Neural cell (in vitro differentiated cells): ENCODE measurements around the gene UBTF. TPM values are rescaled to one million over a fixed set of nuclear protein-coding genes. Genes with fewer than 3 reads are reported as not detected.

Source experiments
- H2AFZ ChIP-seq: fragments of 200-600, 300-800 bp; sonication (generic), shearing (Covaris generic); 2 replicates; pipeline ENCODE4 v1.6.0; 2014; ENCODE audit warnings: low read depth, mild to moderate bottlenecking, antibody characterized with exemption, low read length, moderate library complexity
- H3F3A ChIP-seq: fragments of 200-600 bp; shearing (Covaris generic); 2 replicates; pipeline ENCODE4 v1.6.1; 2016; ENCODE audit warnings: mild to moderate bottlenecking, moderate library complexity, mixed read lengths, antibody characterized with exemption, low read length; ENCODE audit not compliant: insufficient read depth, poor library complexity, severe bottlenecking
- H3K27ac ChIP-seq: fragments of 200-600, 300-800 bp; sonication (generic), shearing (Covaris generic); 2 replicates; pipeline ENCODE4 v1.5.1; 2014; ENCODE audit warnings: mild to moderate bottlenecking, low read length, moderate library complexity
- H3K27me3 ChIP-seq: fragments of 300-800, 200-600 bp; sonication (generic), shearing (Covaris generic); 2 replicates; pipeline ENCODE4 v1.6.0; 2014; ENCODE audit warnings: mild to moderate bottlenecking, low read depth, low read length, moderate library complexity; ENCODE audit not compliant: insufficient read depth
- H3K36me3 ChIP-seq: fragments of 300-800, 200-600 bp; sonication (generic), shearing (Covaris generic); 2 replicates; pipeline ENCODE4 v1.5.1; 2014; ENCODE audit warnings: mild to moderate bottlenecking, antibody characterized with exemption, low read length, moderate library complexity; ENCODE audit not compliant: insufficient read depth
- H3K4me2 ChIP-seq: fragments of 300-800, 200-600 bp; sonication (generic), shearing (Covaris generic); 2 replicates; pipeline ENCODE4 v1.6.0; 2014; ENCODE audit warnings: mild to moderate bottlenecking, low read length
- H3K4me3 ChIP-seq: fragments of 300-800, 200-600 bp; sonication (generic), shearing (Covaris generic); 2 replicates; pipeline ENCODE4 v1.5.1; 2014; ENCODE audit warnings: mild to moderate bottlenecking, low read length, moderate library complexity
- H3K79me2 ChIP-seq: fragments of 200-600 bp; shearing (Covaris generic); replicated peaks from 2 replicates; pipeline ENCODE4 v1.6.0; 2014; ENCODE audit warnings: mild to moderate bottlenecking, low read length, moderate library complexity; ENCODE audit not compliant: insufficient read depth
- H3K9ac ChIP-seq: fragments of 300-800, 200-600 bp; sonication (generic), shearing (Covaris generic); 2 replicates; pipeline ENCODE4 v1.6.1; 2016; ENCODE audit warnings: mild to moderate bottlenecking, low read length, mixed read lengths
- H3K9me2 ChIP-seq: fragments of 200-600 bp; shearing (Covaris generic); 2 replicates; pipeline ENCODE4 v1.6.1; 2016; ENCODE audit warnings: mild to moderate bottlenecking, low read length, mixed read lengths; ENCODE audit not compliant: insufficient read depth
- H3K9me3 ChIP-seq: fragments of 200-600, 300-800 bp; sonication (generic), shearing (Covaris generic); 2 replicates; pipeline ENCODE4 v1.6.1; 2016; ENCODE audit warnings: mild to moderate bottlenecking, mixed run types, low read length, moderate library complexity, mixed read lengths
- H4K20me1 ChIP-seq: fragments of 200-600 bp; shearing (Covaris generic); 2 replicates; pipeline ENCODE4 v1.6.1; 2016; ENCODE audit warnings: mild to moderate bottlenecking, mixed run types; ENCODE audit not compliant: insufficient read depth
- CTCF ChIP-seq: fragments of 450-650 bp; IDR thresholded peaks from 2 replicates; pipeline ENCODE4 v1.5.1; 2014; ENCODE audit warnings: antibody characterized with exemption, mild to moderate bottlenecking, moderate library complexity; ENCODE audit not compliant: poor library complexity, severe bottlenecking
- EP300 ChIP-seq: fragments of 450-650 bp; conservative IDR thresholded peaks from 2 replicates; pipeline ENCODE4 v1.6.1; 2014; ENCODE audit warnings: antibody characterized with exemption, mild to moderate bottlenecking, moderate library complexity; ENCODE audit not compliant: poor library complexity, severe bottlenecking
- EZH2 ChIP-seq: fragments of 200-600, 300-800 bp; shearing (Covaris generic), sonication (generic); IDR thresholded peaks from 2 replicates; pipeline ENCODE4 v1.6.1; 2014; ENCODE audit warnings: antibody characterized with exemption, low read length, borderline replicate concordance, mild to moderate bottlenecking; ENCODE audit not compliant: insufficient read depth, poor library complexity, severe bottlenecking
- MXI1 ChIP-seq: fragments of 450-650 bp; conservative IDR thresholded peaks from 2 replicates; pipeline ENCODE4 v1.6.1; 2014; ENCODE audit warnings: antibody characterized with exemption, mild to moderate bottlenecking; ENCODE audit not compliant: poor library complexity, severe bottlenecking
- POLR2AphosphoS5 ChIP-seq: IDR thresholded peaks from 2 replicates; pipeline ENCODE4 v1.6.1; 2012
- RAD21 ChIP-seq: fragments of 450-650 bp; conservative IDR thresholded peaks from 2 replicates; pipeline ENCODE4 v1.6.1; 2014; ENCODE audit warnings: antibody characterized with exemption, mild to moderate bottlenecking, moderate library complexity
- REST ChIP-seq: IDR thresholded peaks from 2 replicates; pipeline ENCODE4 v1.6.1; 2012; ENCODE audit warnings: borderline replicate concordance
- SMC3 ChIP-seq: fragments of 450-650 bp; conservative IDR thresholded peaks from 2 replicates; pipeline ENCODE4 v1.6.1; 2014; ENCODE audit warnings: antibody characterized with exemption, mild to moderate bottlenecking, moderate library complexity; ENCODE audit not compliant: poor library complexity
- TAF1 ChIP-seq: IDR thresholded peaks from 2 replicates; pipeline ENCODE4 v1.6.1; 2012; ENCODE audit warnings: low read depth
- polyA plus RNA-seq: library from polyadenylated mRNA; depleted of rRNA; stranded (reverse); fragments of >200 nt; gene quantifications from 2 replicates; pipeline ENCODE4 v1.2.3, GENCODE V29; 2014

Gene UBTF
- polyA plus RNA-seq, 1 donor from 2014 or later = 73.8 TPM

- H3F3A ChIP-seq = no peaks in the 10 kb centered on the region
- no peak overlapping the region for H3K4me2 ChIP-seq
- H3K79me2 ChIP-seq = peaks cover 24% of the 10 kb centered on the region
- no peaks in the 10 kb centered on the region for H4K20me1 ChIP-seq
- H3K27ac ChIP-seq = no peak overlapping the region
- H2AFZ ChIP-seq = no peak overlapping the region
- H3K36me3 ChIP-seq = peaks cover 10% of the 10 kb centered on the region
- no peaks in the 10 kb centered on the region for H3K9me2 ChIP-seq
- no peaks in the 10 kb centered on the region for H3K27me3 ChIP-seq
- H3K4me3 ChIP-seq = peak overlapping the region; percentile 91
- peak overlapping the region; percentile 94 for H3K9ac ChIP-seq
- no peaks in the 10 kb centered on the region for H3K9me3 ChIP-seq
- no peak for TF ChIP-seq EP300
- TF ChIP-seq CTCF = no peak
- TF ChIP-seq POLR2AphosphoS5 = no peak
- no peak for TF ChIP-seq REST
- no peak for TF ChIP-seq MXI1
- TF ChIP-seq RAD21 = no peak
- no peak for TF ChIP-seq SMC3
- TF ChIP-seq EZH2 = no peak
- TF ChIP-seq TAF1 = no peak
These were observed 22.4 kb downstream of the UBTF start for GRCh38 chr17:44197107-44197506.

- Histone ChIP-seq H3K79me2 (peaks cover 24% of the 10 kb centered on the region), H3K27ac (no peak overlapping the region), H3K9me3 (no peaks in the 10 kb centered on the region), H3K9ac (no peak overlapping the region), H3K4me2 (no peak overlapping the region), H4K20me1 (no peaks in the 10 kb centered on the region), H3K9me2 (no peaks in the 10 kb centered on the region), H3K27me3 (no peaks in the 10 kb centered on the region), H3K4me3 (no peak overlapping the region), H2AFZ (no peak overlapping the region), H3F3A (no peaks in the 10 kb centered on the region), H3K36me3 (peaks cover 10% of the 10 kb centered on the region)
- TF ChIP-seq CTCF = no peak
These were observed 26.0 kb downstream of the UBTF start for GRCh38 chr17:44193326-44194084.
